Fibroblast of mammary gland (primary cell): ENCODE measurements around the gene CLEC4G.

ENCODE experiments used
- DNase-seq: peaks from one replicate; pipeline ENCODE4 v3.0.0-alpha.2; 2010; ENCODE audit warnings: low read depth
- H3K4me3 ChIP-seq: 2 replicates; pipeline ENCODE4 v1.5.1; 2011; ENCODE audit warnings: low read depth, mild to moderate bottlenecking, low read length, moderate library complexity; ENCODE audit not compliant: control insufficient read depth
- CTCF ChIP-seq: conservative IDR thresholded peaks from 2 replicates; pipeline ENCODE4 v1.5.1; 2011; ENCODE audit warnings: low read depth, low read length, inconsistent platforms; ENCODE audit not compliant: control insufficient read depth, insufficient read depth

The CLEC4G gene

GRCh38 chr19:7710616-7711015 lies 21.3 kb downstream of the CLEC4G start:
- TF ChIP-seq CTCF = no peak
- H3K4me3 ChIP-seq = no peak overlapping the region
- no peak for DNase-seq

GRCh38 chr19:7709932-7710460 lies 21.9 kb downstream of the CLEC4G start:
- no peak for DNase-seq
- H3K4me3 ChIP-seq = no peak overlapping the region
- no peak for TF ChIP-seq CTCF

- no peak for DNase-seq
- H3K4me3 ChIP-seq = no peak overlapping the region
- no peak for TF ChIP-seq CTCF
These were observed 24.9 kb downstream of the CLEC4G start for GRCh38 chr19:7706955-7707456.

GRCh38 chr19:7706188-7706954 lies 25.5 kb downstream of the CLEC4G start:
- TF ChIP-seq CTCF = no peak
- no peak overlapping the region for H3K4me3 ChIP-seq
- no peak for DNase-seq

- no peak for TF ChIP-seq CTCF
- no peak for DNase-seq
- H3K4me3 ChIP-seq = no peak overlapping the region
These were observed 26.3 kb downstream of the CLEC4G start for GRCh38 chr19:7705387-7706187.

GRCh38 chr19:7704280-7705060 lies 27.4 kb downstream of the CLEC4G start:
- TF ChIP-seq CTCF = no peak
- no peak overlapping the region for H3K4me3 ChIP-seq
- no peak for DNase-seq
